MCF 10A (cell line): ENCODE data around the gene SHC2. TPM values are rescaled to one million over a fixed set of nuclear protein-coding genes. Genes with fewer than 3 reads are reported as not detected.

Experiments
- BruUV-seq: library from RNA; stranded (reverse); fragments of 400-500 nt; replicated peaks from 2 replicates; lab custom pipeline; 2021; lab: Mats Ljungman, UMichigan
- CTCF ChIA-PET: fragments of 300-600 bp; sonication (Branson Sonifier 250); formaldehyde crosslinking; extraction: SDS; loops from one replicate; lab custom pipeline; 2021; ENCODE audit warnings: antibody characterized with exemption, inconsistent platforms; lab: Yijun Ruan, JAX
- POLR2A ChIA-PET: fragments of 300-600, 350-650 bp; sonication (Branson Sonifier 250); formaldehyde crosslinking; extraction: SDS; loops from one replicate; lab custom pipeline; 2020; ENCODE audit warnings: antibody characterized with exemption, inconsistent platforms; lab: Yijun Ruan, JAX
- DNase-seq: peaks from one replicate; pipeline ENCODE4 v3.0.0-alpha.2; 2018; ENCODE audit not compliant: unreplicated experiment
- H3K27ac Mint-ChIP-seq: one replicate; pipeline ENCODE4 v1.8.0; 2022; ENCODE audit warnings: mild to moderate bottlenecking, low read depth, mixed read lengths; ENCODE audit not compliant: unreplicated experiment
- H3K27me3 Mint-ChIP-seq: one replicate; pipeline ENCODE4 v1.8.0; 2022; ENCODE audit warnings: mixed read lengths; ENCODE audit not compliant: insufficient read depth, unreplicated experiment
- H3K36me3 Mint-ChIP-seq: one replicate; pipeline ENCODE4 v1.8.0; 2022; ENCODE audit warnings: mild to moderate bottlenecking, moderate library complexity, mixed read lengths; ENCODE audit not compliant: insufficient read depth, unreplicated experiment
- H3K4me1 Mint-ChIP-seq: one replicate; pipeline ENCODE4 v1.8.0; 2022; ENCODE audit warnings: mixed read lengths; ENCODE audit not compliant: insufficient read depth, unreplicated experiment
- H3K4me3 Mint-ChIP-seq: one replicate; pipeline ENCODE4 v1.8.0; 2022; ENCODE audit warnings: mild to moderate bottlenecking, moderate library complexity, mixed read lengths; ENCODE audit not compliant: unreplicated experiment
- H3K9me3 Mint-ChIP-seq: one replicate; pipeline ENCODE4 v1.8.0; 2022; ENCODE audit warnings: mixed read lengths; ENCODE audit not compliant: unreplicated experiment
- intact Hi-C: fragments of 100-400 bp; cut with micrococcal nuclease; formaldehyde crosslinking; loops from 2 replicates; pipeline ENCODE4 v1.14.1; 2022
- total RNA-seq: library from RNA; stranded (reverse); gene quantifications from 2 replicates; pipeline ENCODE4 v1.2.3, GENCODE V29; 2022
- TF ChIP-seq, protein P1 (sequence below): fragments of 200-600 bp; IDR thresholded peaks from one replicate; pipeline ENCODE4 v1.8.0; 2022; ENCODE audit warnings: antibody characterized with exemption, mild to moderate bottlenecking; ENCODE audit not compliant: unreplicated experiment

SHC2 gene
- total RNA-seq, 1 experiment from 2014 or later, result 0.77 TPM

DNA sequence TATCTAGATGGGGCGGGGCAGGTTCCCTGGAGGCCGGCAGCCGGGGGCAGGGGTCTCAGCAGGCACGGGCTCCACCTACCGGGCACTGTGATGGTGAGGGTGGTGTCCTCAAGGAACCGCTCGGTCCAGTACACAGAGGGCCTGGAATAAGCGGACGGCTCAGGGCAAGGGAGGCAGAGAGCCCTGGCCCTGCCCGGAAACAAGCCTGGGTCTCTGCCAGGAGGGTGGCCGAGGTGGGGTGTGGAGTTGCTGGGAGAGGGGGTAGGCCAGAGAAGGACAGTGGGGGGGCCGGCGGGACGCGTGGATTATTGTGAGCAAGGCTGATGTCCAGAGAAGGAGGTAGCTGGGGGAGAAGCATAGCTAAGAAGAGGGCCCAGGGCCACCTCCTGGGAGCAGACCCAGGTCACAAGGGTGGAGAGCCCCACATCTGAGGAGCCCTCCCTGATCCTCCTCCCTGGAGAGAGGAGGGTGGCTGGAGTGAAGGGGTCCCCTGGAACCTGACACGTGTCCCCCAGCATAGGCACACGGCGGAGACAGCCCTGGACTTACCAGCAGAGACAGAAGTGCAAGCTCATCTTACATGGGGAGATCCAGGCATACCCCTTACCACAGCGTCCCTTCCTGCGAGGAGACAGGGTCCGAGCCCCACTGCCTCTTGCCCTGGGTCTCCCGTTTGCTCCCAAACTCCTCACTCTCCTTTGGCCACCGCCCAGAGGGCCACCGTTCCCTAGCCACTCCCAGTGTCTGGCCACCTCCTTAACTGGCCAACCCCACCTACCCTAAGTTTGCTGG, 87.2 kb downstream of the SHC2 start:
- BruUV-seq, result no TSS peak
- no peaks in the 10 kb centered on the region for H3K9me3 Mint-ChIP-seq
- peaks cover 10% of the 10 kb centered on the region for H3K4me1 Mint-ChIP-seq
- DNase-seq, result no peak
- intact Hi-C loops, result no loop called here
- CTCF ChIA-PET, result no interaction called here
- H3K27ac Mint-ChIP-seq, result no peak overlapping the region
- no peaks in the 10 kb centered on the region for H3K36me3 Mint-ChIP-seq
- H3K4me3 Mint-ChIP-seq, result no peak overlapping the region
- POLR2A ChIA-PET, result no interaction called here
- peaks cover 10% of the 10 kb centered on the region for H3K27me3 Mint-ChIP-seq
- TF ChIP-seq, protein P1, sequence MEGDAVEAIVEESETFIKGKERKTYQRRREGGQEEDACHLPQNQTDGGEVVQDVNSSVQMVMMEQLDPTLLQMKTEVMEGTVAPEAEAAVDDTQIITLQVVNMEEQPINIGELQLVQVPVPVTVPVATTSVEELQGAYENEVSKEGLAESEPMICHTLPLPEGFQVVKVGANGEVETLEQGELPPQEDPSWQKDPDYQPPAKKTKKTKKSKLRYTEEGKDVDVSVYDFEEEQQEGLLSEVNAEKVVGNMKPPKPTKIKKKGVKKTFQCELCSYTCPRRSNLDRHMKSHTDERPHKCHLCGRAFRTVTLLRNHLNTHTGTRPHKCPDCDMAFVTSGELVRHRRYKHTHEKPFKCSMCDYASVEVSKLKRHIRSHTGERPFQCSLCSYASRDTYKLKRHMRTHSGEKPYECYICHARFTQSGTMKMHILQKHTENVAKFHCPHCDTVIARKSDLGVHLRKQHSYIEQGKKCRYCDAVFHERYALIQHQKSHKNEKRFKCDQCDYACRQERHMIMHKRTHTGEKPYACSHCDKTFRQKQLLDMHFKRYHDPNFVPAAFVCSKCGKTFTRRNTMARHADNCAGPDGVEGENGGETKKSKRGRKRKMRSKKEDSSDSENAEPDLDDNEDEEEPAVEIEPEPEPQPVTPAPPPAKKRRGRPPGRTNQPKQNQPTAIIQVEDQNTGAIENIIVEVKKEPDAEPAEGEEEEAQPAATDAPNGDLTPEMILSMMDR, result no peak

DNA sequence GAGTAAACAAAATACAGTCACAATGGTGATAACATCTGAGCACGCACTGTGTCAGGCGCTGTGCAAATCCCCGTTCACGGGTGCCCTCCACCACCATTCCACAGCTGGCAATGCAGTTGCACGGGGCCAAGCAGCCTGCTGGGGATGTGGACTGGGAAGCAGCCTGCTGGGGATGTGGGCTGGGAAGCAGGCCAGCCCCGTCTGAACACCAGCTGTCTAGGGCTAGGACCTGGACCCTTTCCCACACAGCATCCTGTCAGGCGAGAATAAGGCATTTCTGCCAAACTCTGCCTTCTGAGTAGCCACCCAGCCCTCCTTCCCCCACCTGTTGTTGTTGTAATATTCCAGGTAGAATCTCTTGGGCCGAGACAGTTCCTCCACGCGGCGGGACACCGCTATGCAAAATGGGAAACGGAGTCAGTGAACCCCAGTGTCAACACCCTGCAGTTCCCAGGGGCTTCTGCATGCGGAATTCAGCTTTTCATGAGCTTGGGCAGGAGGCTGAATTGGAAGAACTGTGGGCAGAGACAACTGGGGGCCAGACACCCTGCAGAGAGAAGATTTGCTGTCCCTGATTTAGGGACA, 88.4 kb downstream of the SHC2 start:
- no TSS peak for BruUV-seq
- Mint-ChIP-seq H3K4me3 (no peak overlapping the region), H3K9me3 (no peaks in the 10 kb centered on the region), H3K4me1 (peaks cover 10% of the 10 kb centered on the region), H3K27me3 (peaks cover 18% of the 10 kb centered on the region), H3K27ac (no peak overlapping the region), H3K36me3 (no peaks in the 10 kb centered on the region)
- intact Hi-C loops, result no loop called here
- no peak for DNase-seq
- POLR2A ChIA-PET, result no interaction called here
- CTCF ChIA-PET, result no interaction called here
- TF ChIP-seq, protein P1, result no peak

DNA sequence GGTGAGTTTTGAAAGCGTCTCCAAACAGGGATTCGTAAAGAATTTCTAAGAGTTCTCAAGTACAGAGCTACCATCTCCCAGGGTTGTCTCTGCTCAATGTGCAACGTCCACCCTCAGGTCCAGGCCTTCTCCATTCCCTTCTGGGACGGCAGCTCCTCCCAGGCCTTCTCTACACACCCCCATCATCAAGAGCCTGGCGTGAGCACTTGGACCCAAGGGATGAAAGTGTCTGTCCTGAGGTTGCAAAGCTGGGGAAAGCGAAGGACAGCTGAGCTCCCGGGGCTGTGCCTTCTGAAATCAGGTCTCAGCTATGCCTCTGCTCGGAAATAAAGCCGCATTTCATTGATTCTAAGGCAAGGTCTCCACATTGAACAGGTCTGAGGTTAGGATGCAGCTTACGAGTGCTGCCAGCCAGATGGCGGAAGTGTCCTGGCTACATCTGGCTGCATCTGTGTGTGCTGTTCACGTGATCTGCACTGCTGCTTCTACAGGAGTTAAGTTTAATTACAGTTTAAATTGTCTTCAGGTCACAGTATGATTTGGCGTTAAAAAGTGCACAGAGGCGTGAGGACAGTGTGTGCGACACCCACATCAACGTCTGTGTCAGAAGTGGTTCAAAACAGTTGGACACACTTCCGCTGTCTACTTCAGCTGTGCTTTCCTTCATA, 89.2 kb downstream of the SHC2 start:
- Mint-ChIP-seq H3K9me3 (no peaks in the 10 kb centered on the region), H3K27ac (no peak overlapping the region)
- intact Hi-C loops, result no loop called here

More for the DNA sequence above, 89.2 kb downstream of the SHC2 start:
- no TSS peak for BruUV-seq
- TF ChIP-seq, protein P1, result no peak
- ChIA-PET CTCF (no interaction called here), POLR2A (no interaction called here)
- H3K4me1 Mint-ChIP-seq, result peaks cover 10% of the 10 kb centered on the region
- peaks cover 25% of the 10 kb centered on the region for H3K27me3 Mint-ChIP-seq
- H3K4me3 Mint-ChIP-seq, result no peak overlapping the region
- no peaks in the 10 kb centered on the region for H3K36me3 Mint-ChIP-seq
- no peak for DNase-seq
